GM18909 (cell line): ENCODE results near the gene AGBL2.
A peak's percentile ranks its signal among the peaks of the same experiment; 100 is the strongest.
"Not testable (repeated sequence)": the region's sequence is repeated elsewhere in the genome, so short reads cannot be mapped to it uniquely, and the experiment has no call there.

Experiments used
- ATAC-seq: cut with Tn5 transposase; IDR thresholded peaks from one replicate; pipeline ENCODE4 v1.9.1; 2021; ENCODE audit warnings: mild to moderate bottlenecking; ENCODE audit not compliant: unreplicated experiment, poor library complexity

AGBL2 gene

GRCh38 chr11:47640506-47640905 is 74.7 kb downstream of the AGBL2 start:
- ATAC-seq, result not testable (repeated sequence)

- not testable (repeated sequence) for ATAC-seq
Measured at GRCh38 chr11:47636331-47636730, 78.8 kb downstream of the AGBL2 start.

GRCh38 chr11:47631473-47631872 is 83.7 kb downstream of the AGBL2 start:
- ATAC-seq, result no peak

- ATAC-seq, result no peak
Measured at GRCh38 chr11:47628026-47628425, 87.1 kb downstream of the AGBL2 start.

GRCh38 chr11:47626234-47626633 is 88.9 kb downstream of the AGBL2 start:
- ATAC-seq, result no peak

GRCh38 chr11:47620836-47621378 is 94.3 kb downstream of the AGBL2 start:
- ATAC-seq, result no peak

GRCh38 chr11:47617417-47617809 is 97.8 kb downstream of the AGBL2 start:
- no peak for ATAC-seq

GRCh38 chr11:47616726-47617416 is 98.3 kb downstream of the AGBL2 start:
- ATAC-seq, result no peak

- ATAC-seq, result no peak
Measured at GRCh38 chr11:47615249-47615648, 99.9 kb downstream of the AGBL2 start.

- peak; percentile 83 for ATAC-seq
Measured at GRCh38 chr11:47611348-47611794, 103.8 kb downstream of the AGBL2 start.

GRCh38 chr11:47609675-47610074 is 105.5 kb downstream of the AGBL2 start:
- no peak for ATAC-seq
